Activated CD4-positive, alpha-beta memory T cell treated with anti-CD3 and anti-CD28 coated beads, Interleukin-2, amount 10 ng/mL, durations not matched to agents 7 days and 5 days (primary cell): ENCODE measurements around the gene TRERF1. TPM values are rescaled to one million over a fixed set of nuclear protein-coding genes. Genes with fewer than 3 reads are reported as not detected.
"Not testable (repeated sequence)": the region's sequence is repeated elsewhere in the genome, so short reads cannot be mapped to it uniquely, and the experiment has no call there.

Source experiments
- CTCF ChIA-PET: fragments of 350-600 bp; sonication (Branson Sonifier 250); formaldehyde crosslinking; loops from one replicate; lab custom pipeline; 2021; ENCODE audit warnings: antibody characterized with exemption, inconsistent platforms; lab: Charles Lee
- POLR2A ChIA-PET: fragments of 350-600 bp; sonication (Branson Sonifier 250); formaldehyde crosslinking; loops from one replicate; lab custom pipeline; 2021; ENCODE audit warnings: antibody characterized with exemption; lab: Charles Lee
- DNase-seq: peaks from one replicate; pipeline ENCODE4 v3.0.0-alpha.2; 2020
- H3K27ac Mint-ChIP-seq: one replicate; pipeline ENCODE4 v1.8.0; 2021; ENCODE audit warnings: mild to moderate bottlenecking, mixed read lengths
- H3K27me3 Mint-ChIP-seq: one replicate; pipeline ENCODE4 v1.8.0; 2021; ENCODE audit warnings: mixed read lengths
- H3K36me3 Mint-ChIP-seq: one replicate; pipeline ENCODE4 v1.8.0; 2021; ENCODE audit warnings: low read depth, mixed read lengths
- H3K4me1 Mint-ChIP-seq: one replicate; pipeline ENCODE4 v1.8.0; 2021; ENCODE audit warnings: mixed read lengths
- H3K4me3 Mint-ChIP-seq: one replicate; pipeline ENCODE4 v1.8.0; 2021; ENCODE audit warnings: mild to moderate bottlenecking, mixed read lengths
- H3K9me3 Mint-ChIP-seq: one replicate; pipeline ENCODE4 v1.8.0; 2021; ENCODE audit warnings: mixed read lengths
- total RNA-seq, 2 experiments: library from RNA; stranded (reverse); gene quantifications; one replicate each; pipeline ENCODE4 v1.2.3, GENCODE V29; 2021

The TRERF1 gene
- total RNA-seq, 2 experiments from 2014 or later = 17.4 to 18.2 TPM

- no peak overlapping the region for H3K27ac Mint-ChIP-seq
- peaks cover 7% of the 10 kb centered on the region for H3K4me1 Mint-ChIP-seq
- H3K36me3 Mint-ChIP-seq = peaks cover 39% of the 10 kb centered on the region
- ChIA-PET POLR2A (no interaction called here), CTCF (interaction anchor here (0.9 to 1.9 kb wide), 4 partner anchors 10 to 100 kb away, joined by 3 to 9 read pairs (median 6); no protein-coding TSS in a partner anchor)
- H3K4me3 Mint-ChIP-seq = no peak overlapping the region
- no peaks in the 10 kb centered on the region for H3K27me3 Mint-ChIP-seq
- no peak for DNase-seq
- H3K9me3 Mint-ChIP-seq = no peaks in the 10 kb centered on the region
Measured at GRCh38 chr6:42204768-42205282, 246.9 kb downstream of the TRERF1 start.

- H3K27me3 Mint-ChIP-seq = no peaks in the 10 kb centered on the region
- H3K27ac Mint-ChIP-seq = no peak overlapping the region
- CTCF ChIA-PET = interaction anchor here (1.0 to 1.9 kb wide), 2 partner anchors 12 to 98 kb away, joined by 3 to 9 read pairs; no protein-coding TSS in a partner anchor
- no peaks in the 10 kb centered on the region for H3K9me3 Mint-ChIP-seq
- peaks cover 10% of the 10 kb centered on the region for H3K4me1 Mint-ChIP-seq
- POLR2A ChIA-PET = interaction anchor here (1.3 kb wide), 1 partner anchor 12 kb away, joined by 4 read pairs; no protein-coding TSS in a partner anchor
- H3K36me3 Mint-ChIP-seq = peaks cover 37% of the 10 kb centered on the region
- no peak for DNase-seq
- no peak overlapping the region for H3K4me3 Mint-ChIP-seq
Measured at GRCh38 chr6:42203183-42203582, 248.5 kb downstream of the TRERF1 start.

- H3K4me3 Mint-ChIP-seq, H3K9me3 Mint-ChIP-seq, H3K27me3 Mint-ChIP-seq, DNase-seq, H3K4me1 Mint-ChIP-seq, H3K27ac Mint-ChIP-seq: not testable (repeated sequence)
- H3K36me3 Mint-ChIP-seq = peaks cover 29% of the 10 kb centered on the region
- ChIA-PET POLR2A (interaction anchor here (1.3 kb wide), 1 partner anchor 13 kb away, joined by 4 read pairs; no protein-coding TSS in a partner anchor), CTCF (interaction anchor here (1.0 to 1.9 kb wide), 2 partner anchors 13 to 98 kb away, joined by 3 to 9 read pairs; no protein-coding TSS in a partner anchor)
Measured at GRCh38 chr6:42202131-42202915, 249.4 kb downstream of the TRERF1 start.

GRCh38 chr6:42201382-42201781 lies 250.3 kb downstream of the TRERF1 start:
- Mint-ChIP-seq H3K4me3 (no peak overlapping the region), H3K27ac (no peak overlapping the region), H3K4me1 (peaks cover 10% of the 10 kb centered on the region), H3K9me3 (no peaks in the 10 kb centered on the region), H3K27me3 (no peaks in the 10 kb centered on the region), H3K36me3 (peaks cover 23% of the 10 kb centered on the region)
- ChIA-PET POLR2A (no interaction called here), CTCF (no interaction called here)
- DNase-seq = no peak

GRCh38 chr6:42200035-42200434 lies 251.7 kb downstream of the TRERF1 start:
- no peak for DNase-seq
- Mint-ChIP-seq H3K36me3 (peaks cover 18% of the 10 kb centered on the region), H3K27me3 (no peaks in the 10 kb centered on the region), H3K27ac (no peak overlapping the region), H3K4me1 (peaks cover 10% of the 10 kb centered on the region), H3K4me3 (no peak overlapping the region), H3K9me3 (no peaks in the 10 kb centered on the region)
- ChIA-PET CTCF (interaction anchor here (1.1 kb wide), 1 partner anchor 14 kb away, joined by 4 read pairs; no protein-coding TSS in a partner anchor), POLR2A (no interaction called here)

GRCh38 chr6:42199106-42199981 lies 252.4 kb downstream of the TRERF1 start:
- Mint-ChIP-seq H3K27ac (no peak overlapping the region), H3K36me3 (peaks cover 18% of the 10 kb centered on the region), H3K9me3 (no peaks in the 10 kb centered on the region), H3K27me3 (no peaks in the 10 kb centered on the region), H3K4me3 (no peak overlapping the region), H3K4me1 (peaks cover 10% of the 10 kb centered on the region)
- ChIA-PET POLR2A (no interaction called here), CTCF (interaction anchor here (1.1 kb wide), 1 partner anchor 15 kb away, joined by 4 read pairs; no protein-coding TSS in a partner anchor)
- DNase-seq = no peak

- CTCF ChIA-PET = no interaction called here
- Mint-ChIP-seq H3K36me3 (peaks cover 18% of the 10 kb centered on the region), H3K4me3 (no peak overlapping the region), H3K27ac (no peak overlapping the region), H3K9me3 (no peaks in the 10 kb centered on the region), H3K27me3 (no peaks in the 10 kb centered on the region), H3K4me1 (peaks cover 10% of the 10 kb centered on the region)
- POLR2A ChIA-PET = interaction anchor here (0.6 kb wide), 1 partner anchor 411 kb away, joined by 3 read pairs; no protein-coding TSS in a partner anchor
- peak; percentile 26 for DNase-seq
Measured at GRCh38 chr6:42197555-42198362, 254.0 kb downstream of the TRERF1 start.

- CTCF ChIA-PET = interaction anchor here (0.7 kb wide), 1 partner anchor 671 kb away, joined by 3 read pairs; no protein-coding TSS in a partner anchor
- POLR2A ChIA-PET = no interaction called here
- H3K4me3 Mint-ChIP-seq = no peak overlapping the region
- no peaks in the 10 kb centered on the region for H3K9me3 Mint-ChIP-seq
- H3K4me1 Mint-ChIP-seq = peaks cover 9% of the 10 kb centered on the region
- H3K27me3 Mint-ChIP-seq = no peaks in the 10 kb centered on the region
- no peak overlapping the region for H3K27ac Mint-ChIP-seq
- peaks cover 12% of the 10 kb centered on the region for H3K36me3 Mint-ChIP-seq
- no peak for DNase-seq
Measured at GRCh38 chr6:42195415-42195814, 256.3 kb downstream of the TRERF1 start.

GRCh38 chr6:42194056-42194455 lies 257.7 kb downstream of the TRERF1 start:
- H3K4me1 Mint-ChIP-seq = no peaks in the 10 kb centered on the region
- H3K36me3 Mint-ChIP-seq = no peaks in the 10 kb centered on the region
- ChIA-PET CTCF (no interaction called here), POLR2A (no interaction called here)
- no peaks in the 10 kb centered on the region for H3K9me3 Mint-ChIP-seq
- H3K27me3 Mint-ChIP-seq = no peaks in the 10 kb centered on the region
- H3K27ac Mint-ChIP-seq = no peak overlapping the region
- no peak for DNase-seq
- no peak overlapping the region for H3K4me3 Mint-ChIP-seq

GRCh38 chr6:42193491-42193894 lies 258.2 kb downstream of the TRERF1 start:
- POLR2A ChIA-PET = no interaction called here
- no peaks in the 10 kb centered on the region for H3K36me3 Mint-ChIP-seq
- no peaks in the 10 kb centered on the region for H3K27me3 Mint-ChIP-seq
- CTCF ChIA-PET = interaction anchor here (1.2 kb wide), 1 partner anchor 354 kb away, joined by 4 read pairs; no protein-coding TSS in a partner anchor
- no peak overlapping the region for H3K4me3 Mint-ChIP-seq
- DNase-seq = no peak
- H3K27ac Mint-ChIP-seq = no peak overlapping the region
- no peaks in the 10 kb centered on the region for H3K4me1 Mint-ChIP-seq
- H3K9me3 Mint-ChIP-seq = no peaks in the 10 kb centered on the region

- DNase-seq, POLR2A ChIA-PET, H3K4me1 Mint-ChIP-seq, H3K9me3 Mint-ChIP-seq, H3K27ac Mint-ChIP-seq, H3K4me3 Mint-ChIP-seq, H3K36me3 Mint-ChIP-seq, H3K27me3 Mint-ChIP-seq: not testable (repeated sequence)
- CTCF ChIA-PET = interaction anchor here (1.2 kb wide), 1 partner anchor 355 kb away, joined by 4 read pairs; no protein-coding TSS in a partner anchor
Measured at GRCh38 chr6:42192385-42192784, 259.3 kb downstream of the TRERF1 start.
